BLaER1 treated with 17β-estradiol and CSF1 and Interleukin-3, amounts not matched to agents 10 nM and 100 nM (cell line): ENCODE data around the gene PLGRKT.
A peak's percentile ranks its signal among the peaks of the same experiment; 100 is the strongest.

Experiments
- H3K27ac ChIP-seq, 11 experiments: shearing (Covaris generic); formaldehyde crosslinking; 2 replicates each; pipeline ENCODE4 v1.8.1; 2022
- H3K27me3 ChIP-seq, 11 experiments: shearing (Covaris generic); formaldehyde crosslinking; 2 replicates each; pipeline ENCODE4 v1.8.1; 2022
- H3K36me3 ChIP-seq, 11 experiments: shearing (Covaris generic); formaldehyde crosslinking; 2 replicates each; pipeline ENCODE4 v1.8.1; 2022
- H3K4me1 ChIP-seq, 10 experiments: shearing (Covaris generic); formaldehyde crosslinking; 2 replicates each; pipeline ENCODE4 v1.8.1; 2022
- H3K4me2 ChIP-seq, 11 experiments: shearing (Covaris generic); formaldehyde crosslinking; 2 replicates each; pipeline ENCODE4 v1.8.1; 2022
- H3K4me3 ChIP-seq, 10 experiments: shearing (Covaris generic); formaldehyde crosslinking; 2 replicates each; pipeline ENCODE4 v1.8.1; 2022
- H3K9ac ChIP-seq, 11 experiments: shearing (Covaris generic); formaldehyde crosslinking; 2 replicates each; pipeline ENCODE4 v1.8.1; 2022
- H3K9me3 ChIP-seq, 11 experiments: shearing (Covaris generic); formaldehyde crosslinking; replicated peaks in 1 of 11; 2 replicates each; pipeline ENCODE4 v1.8.1; 2022
- H4K20me1 ChIP-seq, 11 experiments: shearing (Covaris generic); formaldehyde crosslinking; 2 replicates each; pipeline ENCODE4 v1.8.1; 2022
- Cebpa-rat ChIP-seq, 11 experiments: shearing (Covaris generic); IDR thresholded peaks; 2 replicates each; pipeline ENCODE4 v1.8.1; 2022

PLGRKT gene

DNA sequence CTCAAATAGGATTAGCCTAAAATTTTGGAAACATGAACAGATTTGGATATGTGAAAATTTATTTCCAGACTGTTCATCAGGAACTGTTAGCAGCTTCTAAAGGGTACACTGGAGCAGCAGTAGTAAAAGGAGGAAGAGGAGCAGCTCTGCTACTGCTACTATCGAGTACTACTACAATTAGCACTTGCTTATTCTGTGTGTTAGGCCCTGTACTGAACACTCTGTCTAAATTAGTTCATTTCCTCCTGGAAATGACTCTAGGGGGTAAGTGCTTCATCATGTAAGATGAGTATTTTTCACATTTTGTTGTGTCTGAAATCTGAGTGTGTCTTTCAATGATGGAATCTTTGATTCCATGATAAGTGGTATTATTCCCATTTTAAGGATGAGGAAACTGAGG is 22.4 kb upstream of the PLGRKT start:
- Histone ChIP-seq H3K4me3 (no peak overlapping the region), H3K4me1 (peaks cover 0 to 72% (median 14%) of the 10 kb centered on the region in 10 experiments; a peak in 11 of 20 replicates), H4K20me1 (no peaks in the 10 kb centered on the region), H3K4me2 (peak overlapping the region in 5 of 11 experiments; percentile 21 to 79 (median 66); a peak in 9 of 22 replicates), H3K9me3 (peaks cover 0 to 8% (median 0%) of the 10 kb centered on the region in 11 experiments; a peak in 1 of 22 replicates), H3K9ac (peak overlapping the region in 4 of 11 experiments; percentile 29 to 57 (median 48); a peak in 6 of 22 replicates), H3K36me3 (peaks cover 0 to 18% (median 0%) of the 10 kb centered on the region in 11 experiments; a peak in 3 of 22 replicates), H3K27ac (peak overlapping the region in 5 of 11 experiments; percentile 55 to 79 (median 72); a peak in 9 of 22 replicates), H3K27me3 (no peaks in the 10 kb centered on the region)
- TF ChIP-seq Cebpa-rat (IDR thresholded peaks at IDR 0.05), result no peak

DNA sequence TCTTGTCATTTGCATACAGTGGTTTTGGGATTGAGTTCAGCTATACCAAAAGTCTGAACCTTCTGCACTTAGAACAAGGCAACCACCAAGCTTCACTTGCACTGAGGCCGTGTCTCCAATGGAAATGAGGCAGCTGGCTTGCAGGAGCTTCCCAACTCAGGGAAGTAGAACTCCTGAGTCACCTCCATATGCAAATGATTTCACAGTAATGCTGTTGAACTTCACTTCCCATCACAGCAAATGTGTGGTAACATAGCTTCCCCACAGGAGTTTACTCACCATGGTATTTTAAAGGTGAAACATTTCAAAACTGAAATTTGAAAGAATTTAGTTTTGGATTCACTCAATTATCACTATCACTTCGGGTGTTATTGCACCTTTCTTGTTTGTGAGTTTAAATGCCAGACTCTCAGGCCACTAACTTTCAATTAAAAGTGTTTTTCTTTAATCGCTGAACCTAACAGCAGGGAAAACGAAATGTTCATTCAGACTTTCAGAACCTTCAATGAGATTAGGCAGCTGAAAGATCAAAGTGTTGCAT is 21.6 kb upstream of the PLGRKT start:
- Histone ChIP-seq H3K9ac (peak overlapping the region in 4 of 11 experiments; percentile 29 to 57 (median 48); a peak in 7 of 22 replicates), H3K4me2 (peak overlapping the region in 6 of 11 experiments; percentile 21 to 79 (median 61); a peak in 12 of 22 replicates), H3K4me1 (peaks cover 0 to 72% (median 14%) of the 10 kb centered on the region in 10 experiments; a peak in 11 of 20 replicates), H3K27ac (peak overlapping the region in 6 of 11 experiments; percentile 11 to 79 (median 65); a peak in 9 of 22 replicates), H3K27me3 (no peaks in the 10 kb centered on the region), H3K36me3 (peaks cover 0 to 18% (median 0%) of the 10 kb centered on the region in 11 experiments; a peak in 3 of 22 replicates), H3K4me3 (no peak overlapping the region), H4K20me1 (no peaks in the 10 kb centered on the region), H3K9me3 (peaks cover 0 to under 1% (median 0%) of the 10 kb centered on the region in 11 experiments; a peak in 1 of 22 replicates)
- TF ChIP-seq Cebpa-rat (IDR thresholded peaks at IDR 0.05), result no peak

DNA sequence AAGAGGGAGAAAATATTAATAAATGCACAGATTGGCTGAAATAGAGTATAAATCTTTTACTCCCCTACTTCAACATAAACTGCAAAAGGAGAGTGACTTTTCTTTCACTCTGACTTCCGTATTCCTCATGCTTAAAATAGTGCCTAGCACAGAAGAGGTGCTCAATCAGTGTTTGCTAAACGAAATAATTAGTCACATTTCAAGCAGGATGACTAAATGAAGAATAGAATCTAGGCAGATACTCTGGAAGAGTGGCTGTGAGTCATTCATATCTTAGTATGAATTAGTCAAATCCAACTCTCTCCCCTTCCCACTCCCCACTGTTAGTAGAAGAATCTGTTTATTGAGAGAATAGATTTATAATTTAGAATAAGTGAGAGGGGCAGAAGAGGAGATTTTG is 17.5 kb upstream of the PLGRKT start:
- no peak overlapping the region for H3K4me3 ChIP-seq
- no peaks in the 10 kb centered on the region for H3K9me3 ChIP-seq
- H3K9ac ChIP-seq, result no peak overlapping the region
- peak overlapping the region in 3 of 11 experiments; percentile 30 to 61 (median 36); a peak in 4 of 22 replicates for H3K4me2 ChIP-seq
- TF ChIP-seq Cebpa-rat (IDR thresholded peaks at IDR 0.05), result no peak
- H3K27me3 ChIP-seq, result no peaks in the 10 kb centered on the region
- peaks cover 0 to 7% (median 0%) of the 10 kb centered on the region in 11 experiments; a peak in 1 of 22 replicates for H3K36me3 ChIP-seq
- H4K20me1 ChIP-seq, result no peaks in the 10 kb centered on the region
- H3K4me1 ChIP-seq, result peaks cover 21 to 95% (median 36%) of the 10 kb centered on the region in 10 experiments
- peak overlapping the region in 1 of 11 experiments; percentile 28; a peak in 1 of 22 replicates for H3K27ac ChIP-seq

DNA sequence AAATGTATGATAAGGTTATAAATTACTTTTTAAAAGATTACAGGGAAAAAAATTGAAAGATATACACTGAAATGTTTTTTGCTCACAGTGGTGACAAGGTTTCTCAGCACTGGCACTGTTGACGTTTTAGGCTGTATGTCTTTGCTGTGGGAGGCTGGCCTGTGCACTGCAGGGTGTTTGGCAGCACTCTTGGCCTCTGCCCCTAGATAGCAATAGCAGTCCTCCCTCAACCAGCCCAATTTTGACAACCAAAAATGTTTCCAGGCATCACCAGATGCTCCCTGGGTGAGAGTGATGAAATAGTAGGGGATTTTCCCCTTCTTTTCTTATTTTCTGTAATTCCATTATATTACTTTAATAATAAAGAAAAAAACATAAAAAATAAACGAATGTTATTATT is 15.9 kb upstream of the PLGRKT start:
- Histone ChIP-seq H3K4me3 (no peak overlapping the region), H3K36me3 (peaks cover 0 to 7% (median 0%) of the 10 kb centered on the region in 11 experiments; a peak in 1 of 22 replicates), H3K4me1 (peaks cover 28 to 91% (median 33%) of the 10 kb centered on the region in 10 experiments), H3K9me3 (no peaks in the 10 kb centered on the region), H3K4me2 (peak overlapping the region in 3 of 11 experiments; percentile 3 to 56 (median 40); a peak in 4 of 22 replicates), H3K27me3 (no peaks in the 10 kb centered on the region), H4K20me1 (no peaks in the 10 kb centered on the region), H3K27ac (no peak overlapping the region), H3K9ac (no peak overlapping the region)
- TF ChIP-seq Cebpa-rat (IDR thresholded peaks at IDR 0.05), result no peak

DNA sequence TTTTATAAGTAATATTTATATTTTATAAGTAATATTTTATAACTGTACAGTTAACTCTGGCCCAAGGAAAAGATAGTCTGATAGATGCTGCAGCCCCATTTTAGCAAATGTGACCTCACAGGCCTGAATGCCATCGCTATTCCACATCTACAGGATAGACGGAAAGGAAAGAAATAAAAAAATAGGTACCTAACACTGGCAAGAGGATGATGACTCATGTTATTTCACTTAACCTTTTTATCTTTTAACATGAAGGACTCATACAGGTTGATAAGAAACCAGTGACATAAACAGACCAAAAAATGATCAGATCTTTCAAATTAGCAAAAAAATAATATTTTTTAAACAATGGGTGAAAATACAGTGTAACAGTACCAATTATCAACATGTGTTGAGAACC is 15.3 kb upstream of the PLGRKT start:
- no peak overlapping the region for H3K27ac ChIP-seq
- H3K9me3 ChIP-seq, result no peaks in the 10 kb centered on the region
- no peaks in the 10 kb centered on the region for H3K27me3 ChIP-seq
- H3K4me3 ChIP-seq, result no peak overlapping the region
- H3K36me3 ChIP-seq, result peaks cover 0 to 7% (median 0%) of the 10 kb centered on the region in 11 experiments; a peak in 1 of 22 replicates
- H3K9ac ChIP-seq, result no peak overlapping the region
- H4K20me1 ChIP-seq, result no peaks in the 10 kb centered on the region
- no peak for TF ChIP-seq Cebpa-rat (IDR thresholded peaks at IDR 0.05)
- H3K4me1 ChIP-seq, result peaks cover 28 to 89% (median 33%) of the 10 kb centered on the region in 10 experiments
- H3K4me2 ChIP-seq, result peak overlapping the region in 1 of 11 experiments; percentile 56; a peak in 4 of 22 replicates

DNA sequence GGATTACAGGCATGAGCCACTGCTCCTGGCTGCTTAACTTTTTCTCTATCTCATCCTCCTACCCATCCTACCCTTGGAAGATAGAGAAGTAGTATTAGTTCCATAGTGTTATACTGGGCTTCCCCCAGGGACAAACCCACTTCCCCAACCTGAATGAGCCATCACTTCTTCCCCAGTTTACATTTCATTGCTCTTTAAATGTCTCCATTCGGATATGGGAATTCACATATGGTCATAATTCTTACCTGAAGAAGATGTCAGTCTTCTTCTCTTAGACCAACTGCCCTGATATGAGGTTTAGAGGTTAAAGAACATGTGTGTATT is 14.5 kb upstream of the PLGRKT start:
- no peak overlapping the region for H3K9ac ChIP-seq
- H4K20me1 ChIP-seq, result no peaks in the 10 kb centered on the region
- H3K27me3 ChIP-seq, result no peaks in the 10 kb centered on the region
- H3K4me1 ChIP-seq, result peaks cover 28 to 86% (median 33%) of the 10 kb centered on the region in 10 experiments
- H3K4me2 ChIP-seq, result peak overlapping the region; percentile 79 to 95 (median 91)
- 0 out of 20 replicates have a peak overlapping the region, but pooled peaks of 1 of the 10 experiments have one; percentile 65 for H3K4me3 ChIP-seq
- peak overlapping the region in 4 of 11 experiments; percentile 57 to 84 (median 78); a peak in 5 of 22 replicates for H3K27ac ChIP-seq
- no peak for TF ChIP-seq Cebpa-rat (IDR thresholded peaks at IDR 0.05)
- H3K9me3 ChIP-seq, result no peaks in the 10 kb centered on the region
- H3K36me3 ChIP-seq, result peaks cover 0 to 3% (median 0%) of the 10 kb centered on the region in 11 experiments; a peak in 1 of 22 replicates

DNA sequence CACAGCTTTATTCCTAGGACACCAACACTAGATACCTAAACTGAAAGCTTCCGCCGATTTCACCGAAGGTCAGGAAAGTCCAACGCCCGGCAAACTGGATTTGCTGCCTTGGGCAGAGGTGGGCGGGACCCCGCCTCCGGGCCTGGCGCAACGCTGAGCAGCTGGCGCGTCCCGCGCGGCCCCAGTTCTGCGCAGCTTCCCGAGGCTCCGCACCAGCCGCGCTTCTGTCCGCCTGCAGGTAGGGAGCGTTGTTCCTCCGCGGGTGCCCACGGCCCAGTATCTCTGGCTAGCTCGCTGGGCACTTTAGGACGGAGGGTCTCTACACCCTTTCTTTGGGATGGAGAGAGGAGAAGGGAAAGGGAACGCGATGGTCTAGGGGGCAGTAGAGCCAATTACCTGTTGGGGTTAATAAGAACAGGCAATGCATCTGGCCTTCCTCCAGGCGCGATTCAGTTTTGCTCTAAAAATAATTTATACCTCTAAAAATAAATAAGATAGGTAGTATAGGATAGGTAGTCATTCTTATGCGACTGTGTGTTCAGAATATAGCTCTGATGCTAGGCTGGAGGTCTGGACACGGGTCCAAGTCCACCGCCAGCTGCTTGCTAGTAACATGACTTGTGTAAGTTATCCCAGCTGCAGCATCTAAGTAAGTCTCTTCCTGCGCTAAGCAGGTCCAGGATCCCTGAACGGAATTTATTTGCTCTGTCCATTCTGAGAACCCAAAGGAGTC is 12.8 kb upstream of the PLGRKT start, which contains the start of gene CD274:
Gene CD274 (plus strand): TSS at position 184 of the 733 bp plus-strand sequence. CDS start 5,572 bp downstream, outside the sequence.
- Histone ChIP-seq H3K9ac (peak within 1 kb of the TSS; percentile 53 to 82 (median 77)), H3K9me3 (no peaks in the 10 kb centered on the region), H3K4me3 (peak within 1 kb of the TSS; percentile 56 to 73 (median 65)), H3K27ac (peak within 1 kb of the TSS; percentile 66 to 84 (median 75)), H3K4me2 (peak within 1 kb of the TSS; percentile 79 to 95 (median 91)), H4K20me1 (no peaks in the 10 kb centered on the region), H3K36me3 (no peaks in the 10 kb centered on the region), H3K4me1 (peaks cover 28 to 86% (median 36%) of the 10 kb centered on the region in 10 experiments), H3K27me3 (no peaks in the 10 kb centered on the region)
- 0 out of 22 replicates have a peak, but pooled peaks of 1 of the 11 experiments have one; percentile 23 for TF ChIP-seq Cebpa-rat (IDR thresholded peaks at IDR 0.05)

DNA sequence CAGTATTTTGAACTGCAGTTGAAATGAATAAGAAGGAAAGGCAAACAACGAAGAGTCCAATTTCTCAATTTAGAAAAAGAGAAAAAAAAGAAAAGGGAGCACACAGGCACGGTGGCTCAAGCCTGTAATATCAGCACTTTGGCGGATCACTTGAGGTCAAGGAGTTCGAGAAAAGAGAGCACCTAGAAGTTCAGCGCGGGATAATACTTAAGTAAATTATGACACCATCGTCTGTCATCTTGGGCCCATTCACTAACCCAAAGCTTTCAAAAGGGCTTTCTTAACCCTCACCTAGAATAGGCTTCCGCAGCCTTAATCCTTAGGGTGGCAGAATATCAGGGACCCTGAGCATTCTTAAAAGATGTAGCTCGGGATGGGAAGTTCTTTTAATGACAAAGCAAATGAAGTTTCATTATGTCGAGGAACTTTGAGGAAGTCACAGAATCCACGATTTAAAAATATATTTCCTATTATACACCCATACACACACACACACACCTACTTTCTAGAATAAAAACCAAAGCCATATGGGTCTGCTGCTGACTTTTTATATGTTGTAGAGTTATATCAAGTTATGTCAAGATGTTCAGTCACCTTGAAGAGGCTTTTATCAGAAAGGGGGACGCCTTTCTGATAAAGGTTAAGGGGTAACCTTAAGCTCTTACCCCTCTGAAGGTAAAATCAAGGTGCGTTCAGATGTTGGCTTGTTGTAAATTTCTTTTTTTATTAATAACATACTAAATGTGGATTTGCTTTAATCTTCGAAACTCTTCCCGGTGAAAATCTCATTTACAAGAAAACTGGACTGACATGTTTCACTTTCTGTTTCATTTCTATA is 12.0 kb upstream of the PLGRKT start:
- Histone ChIP-seq H3K9me3 (no peaks in the 10 kb centered on the region), H4K20me1 (no peaks in the 10 kb centered on the region), H3K9ac (peak overlapping the region; percentile 53 to 82 (median 77)), H3K27ac (peak overlapping the region; percentile 66 to 84 (median 75)), H3K4me3 (peak overlapping the region; percentile 56 to 73 (median 65)), H3K4me1 (peaks cover 28 to 83% (median 36%) of the 10 kb centered on the region in 10 experiments), H3K4me2 (peak overlapping the region; percentile 79 to 95 (median 91)), H3K36me3 (no peaks in the 10 kb centered on the region), H3K27me3 (no peaks in the 10 kb centered on the region)
- TF ChIP-seq Cebpa-rat (IDR thresholded peaks at IDR 0.05), result no peak
